MM.1S (cell line): Measurements from ENCODE around the gene PCOLCE2.

ENCODE experiments used
- EZH2phosphoT487 ChIP-seq: fragments of 300-600 bp; sonication (generic); IDR thresholded peaks from 2 replicates; pipeline ENCODE4 v1.6.1; 2018; ENCODE audit warnings: antibody characterized with exemption, low read length
- TF ChIP-seq, protein P1 (sequence below): fragments of 300-600 bp; sonication (generic); IDR thresholded peaks from 2 replicates; pipeline ENCODE4 v1.5.1; 2016; ENCODE audit warnings: antibody characterized with exemption, low read length, mixed read lengths

DNA sequence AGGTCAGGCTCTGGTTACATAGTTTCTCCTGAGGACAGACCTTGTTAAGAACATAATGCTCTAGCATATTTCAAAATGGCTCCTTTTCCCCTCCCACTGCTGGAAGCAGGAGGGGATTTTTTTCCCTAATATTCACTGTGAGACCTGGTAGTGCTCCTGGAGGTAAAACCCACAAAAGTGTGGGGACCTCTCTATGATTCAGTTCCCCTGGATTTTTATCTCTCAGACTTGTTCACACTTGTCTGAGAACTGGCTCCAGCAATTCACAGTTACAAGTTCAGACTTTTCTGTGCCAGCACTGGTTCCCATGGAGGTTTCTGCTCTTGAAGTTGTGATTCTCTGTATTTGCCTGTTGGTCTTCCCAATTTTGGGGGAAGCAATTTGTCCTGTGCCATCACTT is 36.3 kb upstream of the PCOLCE2 start:
- TF ChIP-seq, protein P1, sequence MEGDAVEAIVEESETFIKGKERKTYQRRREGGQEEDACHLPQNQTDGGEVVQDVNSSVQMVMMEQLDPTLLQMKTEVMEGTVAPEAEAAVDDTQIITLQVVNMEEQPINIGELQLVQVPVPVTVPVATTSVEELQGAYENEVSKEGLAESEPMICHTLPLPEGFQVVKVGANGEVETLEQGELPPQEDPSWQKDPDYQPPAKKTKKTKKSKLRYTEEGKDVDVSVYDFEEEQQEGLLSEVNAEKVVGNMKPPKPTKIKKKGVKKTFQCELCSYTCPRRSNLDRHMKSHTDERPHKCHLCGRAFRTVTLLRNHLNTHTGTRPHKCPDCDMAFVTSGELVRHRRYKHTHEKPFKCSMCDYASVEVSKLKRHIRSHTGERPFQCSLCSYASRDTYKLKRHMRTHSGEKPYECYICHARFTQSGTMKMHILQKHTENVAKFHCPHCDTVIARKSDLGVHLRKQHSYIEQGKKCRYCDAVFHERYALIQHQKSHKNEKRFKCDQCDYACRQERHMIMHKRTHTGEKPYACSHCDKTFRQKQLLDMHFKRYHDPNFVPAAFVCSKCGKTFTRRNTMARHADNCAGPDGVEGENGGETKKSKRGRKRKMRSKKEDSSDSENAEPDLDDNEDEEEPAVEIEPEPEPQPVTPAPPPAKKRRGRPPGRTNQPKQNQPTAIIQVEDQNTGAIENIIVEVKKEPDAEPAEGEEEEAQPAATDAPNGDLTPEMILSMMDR = no peak
- TF ChIP-seq EZH2phosphoT487 = no peak
